HCT116 (cell line): Measurements from ENCODE around the gene CHI3L2. TPM values are rescaled to one million over a fixed set of nuclear protein-coding genes. Genes with fewer than 3 reads are reported as not detected.

Source experiments
- ATAC-seq: fragments of 200-7000 bp; cut with Tn5 transposase; 2 replicates; pipeline ENCODE4 v1.9.1; 2020; ENCODE audit warnings: mild to moderate bottlenecking, moderate library complexity
- Bru-seq: library from RNA; stranded (reverse); fragments of 400-500 nt; gene quantifications from one replicate; lab custom pipeline; 2021; lab: Mats Ljungman, UMichigan
- BruChase-seq, 2 experiments: library from RNA; stranded (reverse); fragments of 400-500 nt; gene quantifications; one replicate each; lab custom pipeline; 2021; lab: Mats Ljungman, UMichigan
- BruUV-seq: library from RNA; stranded (reverse); fragments of 400-500 nt; replicated peaks from 2 replicates; lab custom pipeline; 2021; lab: Mats Ljungman, UMichigan
- CTCF ChIA-PET: fragments of 300-600 bp; sonication (Branson Sonifier 250); formaldehyde crosslinking; loops from one replicate; lab custom pipeline; 2021; ENCODE audit warnings: antibody characterized with exemption; lab: Charles Lee
- POLR2A ChIA-PET: fragments of 300-600, 350-600 bp; sonication (Branson Sonifier 250); formaldehyde crosslinking; loops from one replicate; lab custom pipeline; 2021; ENCODE audit warnings: antibody characterized with exemption; lab: Charles Lee
- RAD21 ChIA-PET, 2 experiments: fragments of 300-600 bp; sonication (Branson Sonifier 250); formaldehyde crosslinking; loops; one replicate each; lab custom pipeline; 2023; ENCODE audit warnings: low total read pairs in 2 of 2; ENCODE audit not compliant: uncharacterized antibody in 2 of 2, unreplicated experiment in 2 of 2, low non-redundant PET in 1 of 2; lab: Charles Lee
- DNase-seq: peaks from one replicate; pipeline ENCODE4 v3.0.0-alpha.2; 2010; ENCODE audit warnings: low read depth, low spot score
- H2AFZ ChIP-seq: fragments of 200-600 bp; shearing (Covaris generic), sonication (generic); 2 replicates; pipeline ENCODE4 v1.6.1; 2017; ENCODE audit warnings: low read depth, mixed run types, mixed read lengths, antibody characterized with exemption, low read length; ENCODE audit not compliant: poor library complexity, severe bottlenecking
- H3K27ac ChIP-seq: 2 replicates; pipeline ENCODE4 v1.5.1; 2012; ENCODE audit warnings: low read depth, low read length
- H3K27me3 ChIP-seq: fragments of 200-600 bp; sonication (generic); 2 replicates; pipeline ENCODE4 v1.6.1; 2016; ENCODE audit warnings: mixed run types, low read length, mixed read lengths; ENCODE audit not compliant: insufficient read depth
- H3K36me3 ChIP-seq, 2 experiments: fragments of 200-500 bp in 1 of 2; fragments of 200-600 bp in 1 of 2; sonication (Bioruptor generic) in 1 of 2; sonication (generic) in 1 of 2; 2 replicates each; pipeline versions ENCODE4 v1.5.1 to v1.6.1; 2014 to 2016; ENCODE audit warnings: low read length in 2 of 2, inconsistent platforms in 1 of 2, mixed read lengths in 1 of 2, mixed run types in 1 of 2; ENCODE audit not compliant: insufficient read depth in 2 of 2, control insufficient read depth in 1 of 2
- H3K4me1 ChIP-seq, 2 experiments: fragments of 200-600 bp in 1 of 2; sonication (generic) in 1 of 2; 2 replicates each; pipeline versions ENCODE4 v1.5.1 to v1.6.1; 2012 to 2017; ENCODE audit warnings: low read length in 2 of 2, inconsistent platforms in 1 of 2, mild to moderate bottlenecking in 1 of 2, mixed read lengths in 1 of 2, mixed run types in 1 of 2, moderate library complexity in 1 of 2; ENCODE audit not compliant: insufficient read depth in 2 of 2, control insufficient read depth in 1 of 2
- H3K4me2 ChIP-seq: fragments of 200-600 bp; sonication (generic); 2 replicates; pipeline ENCODE4 v1.6.1; 2017; ENCODE audit warnings: mixed run types, low read length, mixed read lengths
- H3K4me3 ChIP-seq, 2 experiments: fragments of 200-600 bp in 1 of 2; sonication (generic) in 1 of 2; replicated peaks in 1 of 2; 2 replicates each; pipeline ENCODE4 v1.5.1; 2011 to 2016; ENCODE audit warnings: low read length in 2 of 2, control low read depth in 1 of 2, low read depth in 1 of 2, mild to moderate bottlenecking in 1 of 2, mixed read lengths in 1 of 2, mixed run types in 1 of 2
- H3K79me2 ChIP-seq: fragments of 200-600 bp; sonication (generic); 2 replicates; pipeline ENCODE4 v1.6.1; 2017; ENCODE audit warnings: mild to moderate bottlenecking, mixed run types, low read length, moderate library complexity, mixed read lengths; ENCODE audit not compliant: insufficient read depth
- H3K9ac ChIP-seq: fragments of 200-600 bp; sonication (generic); 2 replicates; pipeline ENCODE4 v1.6.1; 2016; ENCODE audit warnings: low read length, mixed read lengths
- H3K9me2 ChIP-seq: fragments of 200-600 bp; sonication (generic), shearing (Covaris generic); 2 replicates; pipeline ENCODE4 v1.6.1; 2017; ENCODE audit warnings: mixed run types, mild to moderate bottlenecking, moderate library complexity; ENCODE audit not compliant: insufficient read depth
- H3K9me3 ChIP-seq, 2 experiments: fragments of 200-500 bp in 1 of 2; fragments of 200-600 bp in 1 of 2; sonication (Bioruptor generic) in 1 of 2; sonication (generic) in 1 of 2; 2 replicates each; pipeline ENCODE4 v1.6.1; 2014 to 2017; ENCODE audit warnings: low read length in 2 of 2, mixed read lengths in 2 of 2, inconsistent platforms in 1 of 2, low read depth in 1 of 2, mild to moderate bottlenecking in 1 of 2, mixed run types in 1 of 2, moderate library complexity in 1 of 2; ENCODE audit not compliant: control insufficient read depth in 1 of 2, insufficient read depth in 1 of 2
- H4K20me1 ChIP-seq: fragments of 200-600 bp; sonication (generic), shearing (Covaris generic); 2 replicates; pipeline ENCODE4 v1.6.1; 2017; ENCODE audit warnings: mixed run types, mild to moderate bottlenecking, moderate library complexity; ENCODE audit not compliant: insufficient read depth
- FOSL1 ChIP-seq: IDR thresholded peaks from 2 replicates; pipeline ENCODE4 v1.6.1; 2012; ENCODE audit warnings: low read depth
- MAX ChIP-seq: IDR thresholded peaks from 2 replicates; pipeline ENCODE4 v1.6.1; 2012
- POLR2AphosphoS5 ChIP-seq: IDR thresholded peaks from 2 replicates; pipeline ENCODE4 v1.6.1; 2011; ENCODE audit warnings: mild to moderate bottlenecking, low read depth, low read length, moderate library complexity
- SRF ChIP-seq: IDR thresholded peaks from 2 replicates; pipeline ENCODE4 v1.6.1; 2012; ENCODE audit warnings: low read depth
- ZBTB33 ChIP-seq: IDR thresholded peaks from 2 replicates; pipeline ENCODE4 v1.6.1; 2011; ENCODE audit warnings: mild to moderate bottlenecking, low read length, moderate library complexity; ENCODE audit not compliant: insufficient replicate concordance; ENCODE audit errors: extremely low read depth
- intact Hi-C: fragments of 100-400 bp; cut with micrococcal nuclease; formaldehyde crosslinking; loops from 2 replicates; pipeline ENCODE4 v1.10.0; 2022
- long read RNA-seq: library from polyadenylated mRNA; unstranded; transcript quantifications from one replicate; pipeline ENCODE4 v2.0.0, GENCODE V29; 2021; ENCODE audit not compliant: unreplicated experiment
- polyA plus RNA-seq: library from polyadenylated mRNA; unstranded; fragments of >200 nt; gene quantifications from 2 replicates; pipeline ENCODE4 v1.2.1, GENCODE V29; 2012; ENCODE audit warnings: missing spikeins
- total RNA-seq: library from RNA; stranded (reverse); gene quantifications from one replicate; pipeline ENCODE4 v1.2.1, GENCODE V29; 2021; ENCODE audit not compliant: unreplicated experiment

CHI3L2 gene, protein sequence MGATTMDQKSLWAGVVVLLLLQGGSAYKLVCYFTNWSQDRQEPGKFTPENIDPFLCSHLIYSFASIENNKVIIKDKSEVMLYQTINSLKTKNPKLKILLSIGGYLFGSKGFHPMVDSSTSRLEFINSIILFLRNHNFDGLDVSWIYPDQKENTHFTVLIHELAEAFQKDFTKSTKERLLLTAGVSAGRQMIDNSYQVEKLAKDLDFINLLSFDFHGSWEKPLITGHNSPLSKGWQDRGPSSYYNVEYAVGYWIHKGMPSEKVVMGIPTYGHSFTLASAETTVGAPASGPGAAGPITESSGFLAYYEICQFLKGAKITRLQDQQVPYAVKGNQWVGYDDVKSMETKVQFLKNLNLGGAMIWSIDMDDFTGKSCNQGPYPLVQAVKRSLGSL
- total RNA-seq (not detected), Bru-seq, nascent RNA (percentile 11 among the genes with signal in this experiment), BruChase-seq, experiment 1, labeled RNA remaining after a 6-hour chase (percentile 9 among the genes with signal in this experiment), BruChase-seq, experiment 2, labeled RNA remaining after a 2-hour chase (percentile 6 among the genes with signal in this experiment)
- polyA plus RNA-seq = 0.08 and 0.15 TPM in 2 replicates
- long read RNA-seq = 0 reads

GRCh38 chr1:111227434-111227833 is at the start of gene CHI3L2:
Gene CHI3L2 (plus strand): TSS chr1:111227713. CDS start chr1:111227730, 17 bp downstream.
- Histone ChIP-seq H3K4me2 (peak within 1 kb of the TSS; percentile 56), H3K36me3 (no peaks in the 10 kb centered on the region), H3K27me3 (no peaks in the 10 kb centered on the region), H4K20me1 (no peaks in the 10 kb centered on the region), H3K9ac (0 out of 2 replicates have a peak within 1 kb of the TSS, but pooled peaks have one; percentile 13), H3K4me3 (no peak within 1 kb of the TSS; a peak in 1 of 4 replicates), H3K9me2 (0 out of 2 replicates have a peak, but pooled peaks cover 3% of the 10 kb centered on the region), H2AFZ (peak within 1 kb of the TSS; percentile 48), H3K9me3 (no peaks in the 10 kb centered on the region), H3K79me2 (no peaks in the 10 kb centered on the region), H3K27ac (peak within 1 kb of the TSS; percentile 40), H3K4me1 (peaks cover 17 to 21% of the 10 kb centered on the region in 2 experiments)
- TF ChIP-seq FOSL1 = no peak
- no peak for TF ChIP-seq MAX
- no peak for TF ChIP-seq POLR2AphosphoS5
- no peak for TF ChIP-seq ZBTB33
- TF ChIP-seq SRF = no peak
- RAD21 ChIA-PET = no interaction called here
- ATAC-seq (no peak), DNase-seq (no peak)
- CTCF ChIA-PET = no interaction called here
- intact Hi-C loops = loop anchor here (10.0 kb wide), 2 partner anchors 193 to 537 kb away; no protein-coding TSS in a partner anchor
- no TSS peak for BruUV-seq
- POLR2A ChIA-PET = no interaction called here
